Astrocyte (in vitro differentiated cells and primary cell): ENCODE data around the gene WASF2. TPM values are rescaled to one million over a fixed set of nuclear protein-coding genes. Genes with fewer than 3 reads are reported as not detected.

Source experiments
- DNase-seq: peaks from one replicate; pipeline ENCODE4 v3.0.0-alpha.2; 2010; ENCODE audit warnings: low read depth
- FAIRE-seq: peaks from 2 replicates; lab custom pipeline; 2011; peaks lifted over from hg19 to GRCh38; lab: Jason Lieb, UNC
- H2AFZ ChIP-seq: 2 replicates; pipeline ENCODE4 v1.6.0; 2012; ENCODE audit warnings: low read depth, low read length, inconsistent platforms
- H3K27ac ChIP-seq: 2 replicates; pipeline ENCODE4 v1.5.1; 2011; ENCODE audit warnings: low read depth, low read length, inconsistent platforms
- H3K27me3 ChIP-seq: 2 replicates; pipeline ENCODE4 v1.6.0; 2011; ENCODE audit warnings: low read length, inconsistent platforms; ENCODE audit not compliant: insufficient read depth
- H3K36me3 ChIP-seq: 2 replicates; pipeline ENCODE4 v1.5.1; 2011; ENCODE audit warnings: low read length, inconsistent platforms; ENCODE audit not compliant: insufficient read depth
- H3K4me1 ChIP-seq: 2 replicates; pipeline ENCODE4 v1.5.1; 2011; ENCODE audit warnings: low read length, inconsistent platforms; ENCODE audit not compliant: insufficient read depth
- H3K4me2 ChIP-seq: 2 replicates; pipeline ENCODE4 v1.6.0; 2012; ENCODE audit warnings: low read length, inconsistent platforms
- H3K4me3 ChIP-seq: 2 replicates; pipeline ENCODE4 v1.5.1; 2011; ENCODE audit warnings: low read depth, mild to moderate bottlenecking, low read length, inconsistent platforms; ENCODE audit not compliant: insufficient read depth
- H3K79me2 ChIP-seq: 2 replicates; pipeline ENCODE4 v1.6.0; 2012; ENCODE audit warnings: mild to moderate bottlenecking, low read length, inconsistent platforms; ENCODE audit not compliant: insufficient read depth
- H3K9ac ChIP-seq: 2 replicates; pipeline ENCODE4 v1.6.0; 2012; ENCODE audit warnings: mild to moderate bottlenecking, low read length, inconsistent platforms
- H3K9me3 ChIP-seq: 2 replicates; pipeline ENCODE4 v1.5.1; 2012; ENCODE audit warnings: low read depth, mild to moderate bottlenecking, low read length, inconsistent platforms; ENCODE audit not compliant: insufficient read depth
- H4K20me1 ChIP-seq: 2 replicates; pipeline ENCODE4 v1.6.0; 2012; ENCODE audit warnings: low read length, inconsistent platforms; ENCODE audit not compliant: insufficient read depth
- H3K27ac Mint-ChIP-seq: one replicate; pipeline ENCODE4 v1.8.0; 2021; ENCODE audit warnings: mild to moderate bottlenecking, mixed read lengths; ENCODE audit not compliant: unreplicated experiment
- H3K27me3 Mint-ChIP-seq: one replicate; pipeline ENCODE4 v1.8.0; 2021; ENCODE audit warnings: low read depth, mixed read lengths; ENCODE audit not compliant: unreplicated experiment
- H3K36me3 Mint-ChIP-seq: one replicate; pipeline ENCODE4 v1.8.0; 2021; ENCODE audit warnings: low read depth, mixed read lengths; ENCODE audit not compliant: unreplicated experiment
- H3K4me1 Mint-ChIP-seq: one replicate; pipeline ENCODE4 v1.8.0; 2021; ENCODE audit warnings: low read depth, mixed read lengths; ENCODE audit not compliant: unreplicated experiment
- H3K4me3 Mint-ChIP-seq: one replicate; pipeline ENCODE4 v1.8.0; 2021; ENCODE audit warnings: mild to moderate bottlenecking, moderate library complexity, mixed read lengths; ENCODE audit not compliant: unreplicated experiment
- H3K9me3 Mint-ChIP-seq: one replicate; pipeline ENCODE4 v1.8.0; 2021; ENCODE audit warnings: mild to moderate bottlenecking, mixed read lengths; ENCODE audit not compliant: unreplicated experiment
- EZH2 ChIP-seq: IDR thresholded peaks from 2 replicates; pipeline ENCODE4 v1.6.1; 2012; ENCODE audit warnings: mild to moderate bottlenecking, low read length, inconsistent platforms; ENCODE audit not compliant: insufficient read depth
- total RNA-seq: library from RNA; stranded (reverse); gene quantifications from 2 replicates; pipeline ENCODE4 v1.2.1, GENCODE V29; 2021
- TF ChIP-seq, protein P1 (sequence below): IDR thresholded peaks from 2 replicates; pipeline ENCODE4 v1.5.1; 2011; ENCODE audit warnings: low read depth, mild to moderate bottlenecking, inconsistent platforms, low read length, moderate library complexity; ENCODE audit not compliant: insufficient read depth

WASF2 gene
- total RNA-seq, 1 donor from 2014 or later, result 86.9 TPM

DNA sequence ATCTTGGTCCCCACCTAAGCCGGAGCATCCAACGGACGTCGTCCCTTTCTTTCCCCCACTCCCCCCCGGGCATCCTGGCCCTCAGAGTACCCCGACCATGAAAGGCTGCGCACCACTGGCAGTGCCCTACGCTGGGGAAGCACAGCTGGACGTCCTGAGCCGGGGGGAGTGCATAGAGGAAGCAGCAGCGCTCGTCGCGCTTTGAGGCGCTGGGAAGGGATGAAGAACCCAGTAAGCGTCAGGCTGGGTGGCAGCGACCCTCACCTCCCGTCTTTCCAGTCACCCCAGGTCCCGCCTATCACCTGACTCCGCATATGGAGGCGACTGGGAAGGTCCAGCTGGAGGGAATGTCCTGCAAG lies 128.9 kb downstream of the WASF2 start:
- no peak overlapping the region for H3K4me3 ChIP-seq
- peak overlapping the region; percentile 45 for H3K4me3 Mint-ChIP-seq

GRCh38 chr1:27360159-27361043 lies 129.6 kb downstream of the WASF2 start:
- H3K4me3 ChIP-seq, result no peak overlapping the region
- DNase-seq (no peak), FAIRE-seq (no peak)
- no peak overlapping the region for H3K27ac ChIP-seq
- Mint-ChIP-seq H3K9me3 (no peaks in the 10 kb centered on the region), H3K4me3 (no peak overlapping the region), H3K27me3 (peaks cover 33% of the 10 kb centered on the region), H3K27ac (no peak overlapping the region), H3K36me3 (peaks cover 37% of the 10 kb centered on the region), H3K4me1 (peaks cover 2% of the 10 kb centered on the region)
- no peaks in the 10 kb centered on the region for H3K9me3 ChIP-seq
- H3K4me2 ChIP-seq, result peak overlapping the region; percentile 71
- H3K36me3 ChIP-seq, result peaks cover 3% of the 10 kb centered on the region
- no peaks in the 10 kb centered on the region for H3K27me3 ChIP-seq
- H2AFZ ChIP-seq, result peak overlapping the region; percentile 60
- no peak overlapping the region for H3K9ac ChIP-seq
- H3K79me2 ChIP-seq, result no peaks in the 10 kb centered on the region
- TF ChIP-seq, protein P1, sequence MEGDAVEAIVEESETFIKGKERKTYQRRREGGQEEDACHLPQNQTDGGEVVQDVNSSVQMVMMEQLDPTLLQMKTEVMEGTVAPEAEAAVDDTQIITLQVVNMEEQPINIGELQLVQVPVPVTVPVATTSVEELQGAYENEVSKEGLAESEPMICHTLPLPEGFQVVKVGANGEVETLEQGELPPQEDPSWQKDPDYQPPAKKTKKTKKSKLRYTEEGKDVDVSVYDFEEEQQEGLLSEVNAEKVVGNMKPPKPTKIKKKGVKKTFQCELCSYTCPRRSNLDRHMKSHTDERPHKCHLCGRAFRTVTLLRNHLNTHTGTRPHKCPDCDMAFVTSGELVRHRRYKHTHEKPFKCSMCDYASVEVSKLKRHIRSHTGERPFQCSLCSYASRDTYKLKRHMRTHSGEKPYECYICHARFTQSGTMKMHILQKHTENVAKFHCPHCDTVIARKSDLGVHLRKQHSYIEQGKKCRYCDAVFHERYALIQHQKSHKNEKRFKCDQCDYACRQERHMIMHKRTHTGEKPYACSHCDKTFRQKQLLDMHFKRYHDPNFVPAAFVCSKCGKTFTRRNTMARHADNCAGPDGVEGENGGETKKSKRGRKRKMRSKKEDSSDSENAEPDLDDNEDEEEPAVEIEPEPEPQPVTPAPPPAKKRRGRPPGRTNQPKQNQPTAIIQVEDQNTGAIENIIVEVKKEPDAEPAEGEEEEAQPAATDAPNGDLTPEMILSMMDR, result no peak
- TF ChIP-seq EZH2, result no peak
- H3K4me1 ChIP-seq, result peaks cover 7% of the 10 kb centered on the region
- H4K20me1 ChIP-seq, result no peaks in the 10 kb centered on the region

More for the DNA sequence above, 128.9 kb downstream of the WASF2 start:
- H4K20me1 ChIP-seq, result no peaks in the 10 kb centered on the region
- H3K9ac ChIP-seq, result no peak overlapping the region
- H3K4me2 ChIP-seq, result no peak overlapping the region
- H3K9me3 ChIP-seq, result no peaks in the 10 kb centered on the region
- Mint-ChIP-seq H3K9me3 (no peaks in the 10 kb centered on the region), H3K27ac (no peak overlapping the region), H3K27me3 (peaks cover 30% of the 10 kb centered on the region), H3K4me1 (peaks cover 2% of the 10 kb centered on the region), H3K36me3 (peaks cover 32% of the 10 kb centered on the region)
- no peaks in the 10 kb centered on the region for H3K27me3 ChIP-seq
- H3K79me2 ChIP-seq, result no peaks in the 10 kb centered on the region
- FAIRE-seq (no peak), DNase-seq (no peak)
- peaks cover 1% of the 10 kb centered on the region for H3K36me3 ChIP-seq
- peak overlapping the region; percentile 60 for H2AFZ ChIP-seq
- H3K27ac ChIP-seq, result no peak overlapping the region
- no peak for TF ChIP-seq EZH2
- H3K4me1 ChIP-seq, result peaks cover 7% of the 10 kb centered on the region

- Mint-ChIP-seq H3K27me3 (peaks cover 33% of the 10 kb centered on the region), H3K9me3 (no peaks in the 10 kb centered on the region), H3K4me1 (no peaks in the 10 kb centered on the region), H3K27ac (no peak overlapping the region), H3K4me3 (peak overlapping the region; percentile 50), H3K36me3 (peaks cover 37% of the 10 kb centered on the region)
- Histone ChIP-seq H3K4me2 (peak overlapping the region; percentile 71), H3K27ac (no peak overlapping the region), H3K9ac (no peak overlapping the region), H3K4me3 (no peak overlapping the region), H3K4me1 (peaks cover under 1% of the 10 kb centered on the region), H2AFZ (no peak overlapping the region), H3K27me3 (no peaks in the 10 kb centered on the region), H4K20me1 (no peaks in the 10 kb centered on the region), H3K36me3 (peaks cover 3% of the 10 kb centered on the region), H3K9me3 (no peaks in the 10 kb centered on the region), H3K79me2 (no peaks in the 10 kb centered on the region)
- FAIRE-seq (no peak), DNase-seq (no peak)
- TF ChIP-seq EZH2, result no peak
- TF ChIP-seq, protein P1, result no peak
Measured at GRCh38 chr1:27359822-27360158, 130.2 kb downstream of the WASF2 start.
